GM18951 (cell line): ENCODE results near the gene ZMYND12.
A peak's percentile ranks its signal among the peaks of the same experiment; 100 is the strongest.

ENCODE experiments used
- POLR2A ChIP-seq: IDR thresholded peaks from 4 replicates; pipeline ENCODE4 v1.6.1; 2011; ENCODE audit warnings: mild to moderate bottlenecking; ENCODE audit not compliant: insufficient read length, insufficient read depth; ENCODE audit errors: extremely low read depth
- in situ Hi-C: fragments of 300-500 bp; cut with MboI; formaldehyde crosslinking; loops from one replicate; pipeline ENCODE4 v1.12.0; 2022; ENCODE audit warnings: low sequenced_read_pairs, mixed read lengths, inconsistent platforms; ENCODE audit not compliant: unreplicated experiment

The ZMYND12 gene

GRCh38 chr1:42462828-42463763 is 7.3 kb upstream of the ZMYND12 start, which contains the start of gene CCDC30:
Gene CCDC30, plus strand, starts transcription at chr1:42463286. Its CDS starts 17,266 bp downstream, at chr1:42480552.
- TF ChIP-seq POLR2A: peak; percentile 21
- in situ Hi-C loops: no loop called here

GRCh38 chr1:42461196-42461595 is 5.4 kb upstream of the ZMYND12 start:
- in situ Hi-C loops: no loop called here

GRCh38 chr1:42456754-42457089 is 900 bp upstream of the ZMYND12 start:
- in situ Hi-C loops: no loop called here
- peak; percentile 0 for TF ChIP-seq POLR2A

More at GRCh38 chr1:42461196-42461595, 5.4 kb upstream of the ZMYND12 start:
- TF ChIP-seq POLR2A: no peak

- in situ Hi-C loops: no loop called here
- no peak for TF ChIP-seq POLR2A
Observed at GRCh38 chr1:42454403-42454802, 1.4 kb downstream of the ZMYND12 start.

- in situ Hi-C loops: no loop called here
- TF ChIP-seq POLR2A: no peak
Observed at GRCh38 chr1:42453386-42453785, 2.4 kb downstream of the ZMYND12 start.

GRCh38 chr1:42450061-42450460 is 5.8 kb downstream of the ZMYND12 start:
- no peak for TF ChIP-seq POLR2A
- in situ Hi-C loops: no loop called here

GRCh38 chr1:42449256-42449655 is 6.6 kb downstream of the ZMYND12 start:
- in situ Hi-C loops: no loop called here
- no peak for TF ChIP-seq POLR2A

GRCh38 chr1:42442662-42443061 is 13.2 kb downstream of the ZMYND12 start:
- in situ Hi-C loops: no loop called here
- TF ChIP-seq POLR2A: no peak

GRCh38 chr1:42439940-42440339 is 15.9 kb downstream of the ZMYND12 start:
- no peak for TF ChIP-seq POLR2A
- in situ Hi-C loops: no loop called here

- no peak for TF ChIP-seq POLR2A
- in situ Hi-C loops: no loop called here
Observed at GRCh38 chr1:42434340-42434739, 21.5 kb downstream of the ZMYND12 start.

- in situ Hi-C loops: no loop called here
- no peak for TF ChIP-seq POLR2A
Observed at GRCh38 chr1:42433369-42433768, 22.5 kb downstream of the ZMYND12 start.

GRCh38 chr1:42432714-42433113 is 23.1 kb downstream of the ZMYND12 start:
- TF ChIP-seq POLR2A: no peak
- in situ Hi-C loops: no loop called here

GRCh38 chr1:42431514-42431913 is 24.3 kb downstream of the ZMYND12 start:
- in situ Hi-C loops: no loop called here
- no peak for TF ChIP-seq POLR2A
